HepG2 (cell line): ENCODE data around the gene UCK2. TPM values are rescaled to one million over a fixed set of nuclear protein-coding genes. Genes with fewer than 3 reads are reported as not detected.

Experiments used
- GTF2F1 ChIP-seq: fragments of 150-350 bp; IDR thresholded peaks from 2 replicates; pipeline ENCODE4 v1.6.1; 2014; ENCODE audit warnings: low read length
- HIVEP1 ChIP-seq: sonication (generic); formaldehyde crosslinking; IDR thresholded peaks from 2 replicates; pipeline ENCODE4 v1.4.0; 2020; ENCODE audit warnings: mild to moderate bottlenecking, missing genetic modification reagents
- ISX ChIP-seq: sonication (generic); formaldehyde crosslinking; conservative IDR thresholded peaks from 2 replicates; pipeline ENCODE4 v1.5.0; 2020; ENCODE audit warnings: missing genetic modification reagents
- MXD3 ChIP-seq: IDR thresholded peaks from 2 replicates; pipeline ENCODE4 v1.6.1; 2016; ENCODE audit warnings: mild to moderate bottlenecking, missing biosample characterization, missing genetic modification reagents
- NFIC ChIP-seq: IDR thresholded peaks from 2 replicates; pipeline ENCODE4 v1.6.1; 2012; ENCODE audit warnings: mild to moderate bottlenecking, low read length, inconsistent platforms
- THRA ChIP-seq: sonication (generic); formaldehyde crosslinking; IDR thresholded peaks from 2 replicates; pipeline ENCODE4 v1.4.0; 2020; ENCODE audit warnings: missing genetic modification reagents, borderline replicate concordance
- TOE1 ChIP-seq: sonication (generic); formaldehyde crosslinking; IDR thresholded peaks from 2 replicates; pipeline ENCODE4 v1.4.0; 2020; ENCODE audit warnings: mild to moderate bottlenecking, missing genetic modification reagents
- ZNF232 ChIP-seq: sonication (generic); formaldehyde crosslinking; IDR thresholded peaks from 2 replicates; pipeline ENCODE4 v1.4.0; 2020; ENCODE audit warnings: missing genetic modification reagents, borderline replicate concordance
- ZNF350 ChIP-seq: sonication (generic); formaldehyde crosslinking; IDR thresholded peaks from 2 replicates; pipeline ENCODE4 v1.4.0; 2020; ENCODE audit warnings: mild to moderate bottlenecking, low read depth, missing genetic modification reagents, borderline replicate concordance
- ZNF530 ChIP-seq: sonication (generic); formaldehyde crosslinking; IDR thresholded peaks from 2 replicates; pipeline ENCODE4 v1.5.0; 2020; ENCODE audit warnings: low read depth, mild to moderate bottlenecking, missing genetic modification reagents
- ZNF713 ChIP-seq: sonication (generic); formaldehyde crosslinking; IDR thresholded peaks from 2 replicates; pipeline ENCODE4 v1.4.0; 2020; ENCODE audit warnings: mild to moderate bottlenecking, missing genetic modification reagents
- ZNF740 ChIP-seq: sonication (generic); formaldehyde crosslinking; IDR thresholded peaks from 2 replicates; pipeline ENCODE4 v1.4.0; 2020; ENCODE audit warnings: missing genetic modification reagents
- polyA plus RNA-seq, 8 experiments: library from polyadenylated mRNA; depleted of rRNA in 3 of 8; stranded (reverse) in 7 of 8; unstranded in 1 of 8; fragments of >200 nt; fragmentation: Illumina TruSeq in 4 of 8; extraction: Trizol in 4 of 8; gene quantifications; 2 replicates each; pipeline versions ENCODE4 v1.2.1 to v1.2.3, GENCODE V29; 2011 to 2016; ENCODE audit warnings: low read depth in 4 of 8, missing spikeins in 1 of 8, mixed read lengths in 1 of 8; ENCODE audit not compliant: insufficient read depth in 1 of 8
- total RNA-seq, 5 experiments: library from RNA; depleted of rRNA; stranded (reverse); fragments of >200 nt; fragmentation: Illumina TruSeq; extraction: Trizol; gene quantifications; 2 replicates each; pipeline ENCODE4 v1.2.3, GENCODE V29; 2016; ENCODE audit warnings: low read depth in 1 of 5
- TF ChIP-seq, protein P1 (sequence below): sonication (generic); formaldehyde crosslinking; IDR thresholded peaks from 2 replicates; pipeline ENCODE4 v1.8.0; 2022; ENCODE audit warnings: missing genetic modification reagents, mild to moderate bottlenecking, moderate library complexity, borderline replicate concordance
- TF ChIP-seq, protein P2 (sequence below): sonication (generic); formaldehyde crosslinking; IDR thresholded peaks from 2 replicates; pipeline ENCODE4 v1.5.1; 2020; ENCODE audit warnings: missing genetic modification reagents, mild to moderate bottlenecking, borderline replicate concordance
- TF ChIP-seq, protein P3 (sequence below): sonication (generic); formaldehyde crosslinking; IDR thresholded peaks from 2 replicates; pipeline ENCODE4 v1.4.0; 2020; ENCODE audit warnings: missing genetic modification reagents, borderline replicate concordance
- TF ChIP-seq, protein P4 (sequence below): sonication (generic); formaldehyde crosslinking; IDR thresholded peaks from 2 replicates; pipeline ENCODE4 v1.5.0; 2020; ENCODE audit warnings: mild to moderate bottlenecking, low read depth, missing genetic modification reagents, borderline replicate concordance

UCK2 gene
- total and polyA plus RNA-seq, 2 of the 13 experiments (the other 11 are each of a cell fraction or from before 2014, with no cell fraction given) = 64.3 to 78.0 TPM

- no peak for TF ChIP-seq ZNF350
- TF ChIP-seq GTF2F1 = no peak
- TF ChIP-seq, protein P1, sequence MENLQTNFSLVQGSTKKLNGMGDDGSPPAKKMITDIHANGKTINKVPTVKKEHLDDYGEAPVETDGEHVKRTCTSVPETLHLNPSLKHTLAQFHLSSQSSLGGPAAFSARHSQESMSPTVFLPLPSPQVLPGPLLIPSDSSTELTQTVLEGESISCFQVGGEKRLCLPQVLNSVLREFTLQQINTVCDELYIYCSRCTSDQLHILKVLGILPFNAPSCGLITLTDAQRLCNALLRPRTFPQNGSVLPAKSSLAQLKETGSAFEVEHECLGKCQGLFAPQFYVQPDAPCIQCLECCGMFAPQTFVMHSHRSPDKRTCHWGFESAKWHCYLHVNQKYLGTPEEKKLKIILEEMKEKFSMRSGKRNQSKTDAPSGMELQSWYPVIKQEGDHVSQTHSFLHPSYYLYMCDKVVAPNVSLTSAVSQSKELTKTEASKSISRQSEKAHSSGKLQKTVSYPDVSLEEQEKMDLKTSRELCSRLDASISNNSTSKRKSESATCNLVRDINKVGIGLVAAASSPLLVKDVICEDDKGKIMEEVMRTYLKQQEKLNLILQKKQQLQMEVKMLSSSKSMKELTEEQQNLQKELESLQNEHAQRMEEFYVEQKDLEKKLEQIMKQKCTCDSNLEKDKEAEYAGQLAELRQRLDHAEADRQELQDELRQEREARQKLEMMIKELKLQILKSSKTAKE (CRISPR knock-in tag) = no peak
- no peak for TF ChIP-seq ZNF740 (CRISPR knock-in tag)
- TF ChIP-seq ZNF713 (CRISPR knock-in tag) = 0 out of 2 replicates have a peak, but pooled peaks have one; percentile 40
- no peak for TF ChIP-seq ZNF530 (CRISPR knock-in tag)
- TF ChIP-seq HIVEP1 (CRISPR knock-in tag) = no peak
- TF ChIP-seq MXD3 (CRISPR knock-in tag) = 0 out of 2 replicates have a peak, but pooled peaks have one; percentile 28
- TF ChIP-seq, protein P2, sequence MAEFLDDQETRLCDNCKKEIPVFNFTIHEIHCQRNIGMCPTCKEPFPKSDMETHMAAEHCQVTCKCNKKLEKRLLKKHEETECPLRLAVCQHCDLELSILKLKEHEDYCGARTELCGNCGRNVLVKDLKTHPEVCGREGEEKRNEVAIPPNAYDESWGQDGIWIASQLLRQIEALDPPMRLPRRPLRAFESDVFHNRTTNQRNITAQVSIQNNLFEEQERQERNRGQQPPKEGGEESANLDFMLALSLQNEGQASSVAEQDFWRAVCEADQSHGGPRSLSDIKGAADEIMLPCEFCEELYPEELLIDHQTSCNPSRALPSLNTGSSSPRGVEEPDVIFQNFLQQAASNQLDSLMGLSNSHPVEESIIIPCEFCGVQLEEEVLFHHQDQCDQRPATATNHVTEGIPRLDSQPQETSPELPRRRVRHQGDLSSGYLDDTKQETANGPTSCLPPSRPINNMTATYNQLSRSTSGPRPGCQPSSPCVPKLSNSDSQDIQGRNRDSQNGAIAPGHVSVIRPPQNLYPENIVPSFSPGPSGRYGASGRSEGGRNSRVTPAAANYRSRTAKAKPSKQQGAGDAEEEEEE (CRISPR knock-in tag) = no peak
- no peak for TF ChIP-seq NFIC
- TF ChIP-seq, protein P3, sequence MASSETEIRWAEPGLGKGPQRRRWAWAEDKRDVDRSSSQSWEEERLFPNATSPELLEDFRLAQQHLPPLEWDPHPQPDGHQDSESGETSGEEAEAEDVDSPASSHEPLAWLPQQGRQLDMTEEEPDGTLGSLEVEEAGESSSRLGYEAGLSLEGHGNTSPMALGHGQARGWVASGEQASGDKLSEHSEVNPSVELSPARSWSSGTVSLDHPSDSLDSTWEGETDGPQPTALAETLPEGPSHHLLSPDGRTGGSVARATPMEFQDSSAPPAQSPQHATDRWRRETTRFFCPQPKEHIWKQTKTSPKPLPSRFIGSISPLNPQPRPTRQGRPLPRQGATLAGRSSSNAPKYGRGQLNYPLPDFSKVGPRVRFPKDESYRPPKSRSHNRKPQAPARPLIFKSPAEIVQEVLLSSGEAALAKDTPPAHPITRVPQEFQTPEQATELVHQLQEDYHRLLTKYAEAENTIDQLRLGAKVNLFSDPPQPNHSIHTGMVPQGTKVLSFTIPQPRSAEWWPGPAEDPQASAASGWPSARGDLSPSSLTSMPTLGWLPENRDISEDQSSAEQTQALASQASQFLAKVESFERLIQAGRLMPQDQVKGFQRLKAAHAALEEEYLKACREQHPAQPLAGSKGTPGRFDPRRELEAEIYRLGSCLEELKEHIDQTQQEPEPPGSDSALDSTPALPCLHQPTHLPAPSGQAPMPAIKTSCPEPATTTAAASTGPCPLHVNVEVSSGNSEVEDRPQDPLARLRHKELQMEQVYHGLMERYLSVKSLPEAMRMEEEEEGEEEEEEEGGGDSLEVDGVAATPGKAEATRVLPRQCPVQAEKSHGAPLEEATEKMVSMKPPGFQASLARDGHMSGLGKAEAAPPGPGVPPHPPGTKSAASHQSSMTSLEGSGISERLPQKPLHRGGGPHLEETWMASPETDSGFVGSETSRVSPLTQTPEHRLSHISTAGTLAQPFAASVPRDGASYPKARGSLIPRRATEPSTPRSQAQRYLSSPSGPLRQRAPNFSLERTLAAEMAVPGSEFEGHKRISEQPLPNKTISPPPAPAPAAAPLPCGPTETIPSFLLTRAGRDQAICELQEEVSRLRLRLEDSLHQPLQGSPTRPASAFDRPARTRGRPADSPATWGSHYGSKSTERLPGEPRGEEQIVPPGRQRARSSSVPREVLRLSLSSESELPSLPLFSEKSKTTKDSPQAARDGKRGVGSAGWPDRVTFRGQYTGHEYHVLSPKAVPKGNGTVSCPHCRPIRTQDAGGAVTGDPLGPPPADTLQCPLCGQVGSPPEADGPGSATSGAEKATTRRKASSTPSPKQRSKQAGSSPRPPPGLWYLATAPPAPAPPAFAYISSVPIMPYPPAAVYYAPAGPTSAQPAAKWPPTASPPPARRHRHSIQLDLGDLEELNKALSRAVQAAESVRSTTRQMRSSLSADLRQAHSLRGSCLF (CRISPR knock-in tag) = no peak
- TF ChIP-seq, protein P4, sequence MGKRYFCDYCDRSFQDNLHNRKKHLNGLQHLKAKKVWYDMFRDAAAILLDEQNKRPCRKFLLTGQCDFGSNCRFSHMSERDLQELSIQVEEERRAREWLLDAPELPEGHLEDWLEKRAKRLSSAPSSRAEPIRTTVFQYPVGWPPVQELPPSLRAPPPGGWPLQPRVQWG (CRISPR knock-in tag) = no peak
- no peak for TF ChIP-seq TOE1 (CRISPR knock-in tag)
- TF ChIP-seq THRA (CRISPR knock-in tag) = 0 out of 2 replicates have a peak, but pooled peaks have one; percentile 23
- no peak for TF ChIP-seq ISX (CRISPR knock-in tag)
- TF ChIP-seq ZNF232 (CRISPR knock-in tag) = no peak
These were observed at the start of gene UCK2 (continued) for GRCh38 chr1:165827268-165828102.
